HL-60 (cell line): ENCODE data around the gene HEBP2.

Experiments used
- CTCF ChIP-seq: IDR thresholded peaks from one replicate; pipeline ENCODE4 v1.5.1; 2011; ENCODE audit warnings: low read length, control low read depth, inconsistent platforms; ENCODE audit not compliant: insufficient read depth
- GABPA ChIP-seq: IDR thresholded peaks from 2 replicates; pipeline ENCODE4 v1.6.1; 2012; ENCODE audit warnings: low read depth
- POLR2AphosphoS5 ChIP-seq: IDR thresholded peaks from 2 replicates; pipeline ENCODE4 v1.6.1; 2012; ENCODE audit warnings: low read depth
- REST ChIP-seq: IDR thresholded peaks from 2 replicates; pipeline ENCODE4 v1.6.1; 2012; ENCODE audit warnings: low read depth; ENCODE audit not compliant: insufficient replicate concordance
- SPI1 ChIP-seq: IDR thresholded peaks from 2 replicates; pipeline ENCODE4 v1.6.1; 2012; ENCODE audit warnings: low read depth, mild to moderate bottlenecking, borderline replicate concordance

DNA sequence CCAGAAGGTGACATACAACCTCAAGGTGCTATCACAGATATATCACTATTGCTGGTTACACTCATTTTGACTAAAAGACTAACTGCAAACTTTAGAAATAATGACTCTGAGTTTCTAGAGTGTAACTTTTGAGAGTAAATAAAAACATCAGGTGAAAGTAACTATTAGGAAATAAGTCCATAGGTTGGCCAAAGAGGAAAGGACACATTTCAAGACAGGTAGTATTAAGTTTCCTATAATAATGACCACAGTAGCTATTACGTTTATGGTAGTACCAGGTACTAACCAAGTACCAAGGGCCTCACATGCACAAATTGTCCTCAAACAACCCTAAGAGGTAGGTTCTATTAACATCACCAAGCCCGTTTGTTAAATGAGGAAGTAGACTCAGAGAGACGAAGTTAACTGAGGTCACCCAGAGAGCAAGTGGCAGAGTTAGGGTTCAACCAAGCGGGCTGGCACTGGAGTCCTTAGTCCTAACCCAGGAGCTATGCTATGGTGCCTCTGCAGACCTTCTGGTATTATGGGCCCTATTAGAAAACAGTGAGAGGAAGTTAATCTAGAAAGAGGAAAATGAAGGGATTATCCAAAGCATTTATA is 36.8 kb downstream of the HEBP2 start:
- TF ChIP-seq CTCF = no peak
- no peak for TF ChIP-seq POLR2AphosphoS5
- TF ChIP-seq REST = no peak
- TF ChIP-seq GABPA = no peak
- TF ChIP-seq SPI1 = peak; percentile 73; the same call in 1 of the 2 replicates
